GM21619 (cell line): ENCODE results near the gene ARID4A.
"Not testable (repeated sequence)": the region's sequence is repeated elsewhere in the genome, so short reads cannot be mapped to it uniquely, and the experiment has no call there.

ENCODE experiments used
- ATAC-seq: cut with Tn5 transposase; IDR thresholded peaks from one replicate; pipeline ENCODE4 v1.9.1; 2021; ENCODE audit not compliant: unreplicated experiment

Gene ARID4A

DNA sequence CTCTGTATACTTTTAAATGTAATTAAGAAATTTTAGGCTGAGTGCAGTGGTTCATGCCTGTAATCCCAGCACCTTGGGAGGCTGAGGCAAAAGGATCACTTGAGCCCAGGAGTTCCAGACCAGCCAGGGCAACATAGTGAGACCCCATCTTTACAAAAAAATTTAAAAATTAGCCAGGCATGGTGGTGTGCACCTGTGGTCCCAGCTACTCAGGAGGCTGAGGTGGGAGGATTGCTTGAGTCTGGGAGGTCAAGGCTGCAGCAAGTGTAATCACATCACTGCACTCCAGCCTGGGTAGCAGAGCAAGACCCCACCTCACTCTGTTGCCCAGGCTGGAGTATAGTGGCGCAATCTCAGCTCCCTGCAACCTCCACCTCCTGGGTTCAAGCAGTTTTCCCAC, 63.9 kb downstream of the ARID4A start:
- ATAC-seq, result not testable (repeated sequence)

DNA sequence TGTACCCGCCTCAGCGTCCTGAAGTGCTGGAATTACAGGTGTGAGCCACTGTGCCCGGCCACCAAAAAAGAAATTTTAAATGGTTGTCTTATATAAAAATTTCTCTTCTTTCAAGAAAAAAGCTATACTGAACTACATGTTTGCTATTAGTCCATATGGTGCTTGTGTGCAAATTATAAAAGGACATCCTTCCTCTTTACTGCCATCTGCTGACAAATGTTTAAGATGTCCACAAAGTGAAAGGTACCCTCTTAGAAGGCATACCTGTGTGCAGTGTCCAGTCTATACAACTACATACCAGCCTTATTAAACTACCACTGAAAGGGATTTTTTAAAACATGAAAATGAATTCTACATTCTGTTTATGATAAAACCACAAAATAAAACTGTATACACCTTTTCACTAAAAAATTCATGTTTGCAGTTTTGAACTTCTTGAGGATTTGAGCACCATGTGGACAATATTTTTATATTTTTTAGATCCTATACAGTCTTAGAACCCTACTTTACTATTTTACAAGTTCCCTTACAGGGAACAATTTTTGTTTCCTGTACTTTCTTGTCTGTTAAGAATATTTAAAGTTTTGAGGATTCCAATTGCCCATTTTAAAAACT, 64.5 kb downstream of the ARID4A start:
- no peak for ATAC-seq

DNA sequence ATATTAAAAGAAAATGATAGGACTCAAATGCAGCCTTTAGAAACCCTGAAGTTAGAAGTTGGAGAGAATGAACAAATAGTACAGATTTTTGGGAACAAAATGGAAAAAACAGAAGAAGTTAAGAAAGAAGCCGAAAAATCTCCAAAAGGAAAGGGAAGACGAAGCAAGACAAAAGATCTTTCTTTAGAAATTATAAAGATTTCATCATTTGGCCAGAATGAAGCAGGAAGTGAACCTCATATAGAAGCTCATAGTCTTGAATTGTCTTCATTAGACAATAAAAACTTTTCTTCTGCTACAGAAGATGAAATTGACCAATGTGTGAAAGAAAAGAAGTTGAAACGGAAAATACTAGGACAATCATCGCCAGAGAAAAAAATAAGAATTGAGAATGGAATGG, 66.0 kb downstream of the ARID4A start:
- ATAC-seq, result no peak

DNA sequence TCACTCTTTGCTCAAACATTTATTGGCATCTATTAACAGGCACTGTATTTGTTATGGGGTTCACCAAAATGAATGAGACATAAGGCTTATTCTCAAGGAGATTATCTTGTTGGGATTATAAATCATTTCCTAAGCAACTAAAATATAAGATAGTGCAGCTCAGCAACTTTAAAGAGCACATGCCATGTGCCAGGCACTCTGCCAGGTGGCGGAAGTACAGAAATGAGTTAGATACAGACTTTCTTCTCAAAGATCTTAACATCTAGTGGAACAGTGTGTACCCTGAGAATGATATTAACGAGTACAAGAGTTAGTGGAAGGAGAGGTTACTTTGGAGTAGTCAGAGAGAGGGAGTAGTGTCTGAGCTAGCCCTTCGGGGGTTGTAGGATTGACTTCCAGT, 68.9 kb downstream of the ARID4A start:
- ATAC-seq, result no peak

DNA sequence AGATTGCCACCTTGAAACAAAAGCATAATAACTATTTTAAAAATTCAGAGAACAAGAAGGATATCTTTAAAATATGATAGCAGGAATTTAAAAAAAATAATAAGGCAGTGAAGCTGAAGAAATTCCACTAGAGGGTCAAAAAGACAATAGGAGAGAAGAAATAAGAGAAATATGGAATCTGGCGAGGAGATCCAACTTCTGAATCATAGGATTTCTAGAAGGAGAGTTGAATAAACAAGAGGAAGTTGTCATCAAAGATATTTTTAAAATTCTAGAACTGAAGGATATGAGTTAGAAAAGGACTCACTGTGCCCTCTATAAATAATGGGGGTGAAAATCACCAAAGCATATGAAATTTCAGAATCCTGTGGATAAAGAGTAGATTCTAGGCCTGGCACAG, 70.6 kb downstream of the ARID4A start:
- ATAC-seq, result no peak

DNA sequence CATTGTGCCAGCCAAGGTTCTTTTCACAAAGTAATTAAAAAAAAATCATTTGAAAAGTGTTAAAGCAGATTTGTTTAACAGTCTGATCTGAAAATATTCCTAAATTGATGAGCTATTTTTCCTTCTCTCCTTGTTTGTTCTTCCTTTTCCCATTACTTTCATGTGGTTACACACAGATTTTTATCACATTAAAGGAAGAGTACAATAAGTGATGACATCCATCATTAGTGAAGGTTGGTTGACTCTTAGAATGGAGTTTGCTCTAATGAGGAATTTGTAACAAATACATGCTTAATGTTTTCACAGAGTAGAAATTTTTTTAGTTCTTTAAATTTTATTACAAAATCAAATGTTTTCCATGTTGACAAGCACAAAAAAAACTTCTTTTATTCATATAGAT, 78.4 kb downstream of the ARID4A start:
- ATAC-seq, result no peak

DNA sequence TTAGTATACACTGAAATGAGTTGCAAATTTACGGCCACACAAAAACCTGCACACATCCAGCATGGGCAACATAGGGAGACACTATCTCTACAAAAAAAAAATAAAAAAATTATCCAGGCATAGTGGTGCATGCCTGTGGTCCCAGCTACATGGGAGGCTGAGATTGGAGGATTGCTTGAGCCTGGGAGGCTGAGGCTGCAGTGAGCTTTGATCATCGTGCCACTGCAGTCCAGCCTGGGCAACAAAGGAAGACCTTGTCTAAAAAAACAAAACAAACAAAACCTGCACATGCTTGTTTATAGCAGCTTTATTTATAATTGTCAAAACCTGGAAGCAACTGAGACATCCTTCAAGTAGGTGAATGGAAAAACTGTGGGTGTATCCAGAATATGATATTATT, 92.5 kb downstream of the ARID4A start:
- ATAC-seq, result no peak

DNA sequence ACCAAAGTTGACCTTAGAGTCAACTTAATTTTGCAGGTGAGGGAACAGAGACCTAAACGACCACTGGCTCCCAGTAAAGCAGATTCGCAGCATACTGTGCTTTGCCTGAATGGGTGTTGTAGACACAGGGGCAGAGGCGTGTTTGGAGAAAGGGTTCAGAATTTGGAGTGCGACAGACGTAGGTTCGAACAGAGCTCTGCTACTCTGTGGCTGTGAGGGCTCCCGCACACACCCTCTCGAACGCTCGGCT, 97.1 kb downstream of the ARID4A start:
- ATAC-seq, result no peak

DNA sequence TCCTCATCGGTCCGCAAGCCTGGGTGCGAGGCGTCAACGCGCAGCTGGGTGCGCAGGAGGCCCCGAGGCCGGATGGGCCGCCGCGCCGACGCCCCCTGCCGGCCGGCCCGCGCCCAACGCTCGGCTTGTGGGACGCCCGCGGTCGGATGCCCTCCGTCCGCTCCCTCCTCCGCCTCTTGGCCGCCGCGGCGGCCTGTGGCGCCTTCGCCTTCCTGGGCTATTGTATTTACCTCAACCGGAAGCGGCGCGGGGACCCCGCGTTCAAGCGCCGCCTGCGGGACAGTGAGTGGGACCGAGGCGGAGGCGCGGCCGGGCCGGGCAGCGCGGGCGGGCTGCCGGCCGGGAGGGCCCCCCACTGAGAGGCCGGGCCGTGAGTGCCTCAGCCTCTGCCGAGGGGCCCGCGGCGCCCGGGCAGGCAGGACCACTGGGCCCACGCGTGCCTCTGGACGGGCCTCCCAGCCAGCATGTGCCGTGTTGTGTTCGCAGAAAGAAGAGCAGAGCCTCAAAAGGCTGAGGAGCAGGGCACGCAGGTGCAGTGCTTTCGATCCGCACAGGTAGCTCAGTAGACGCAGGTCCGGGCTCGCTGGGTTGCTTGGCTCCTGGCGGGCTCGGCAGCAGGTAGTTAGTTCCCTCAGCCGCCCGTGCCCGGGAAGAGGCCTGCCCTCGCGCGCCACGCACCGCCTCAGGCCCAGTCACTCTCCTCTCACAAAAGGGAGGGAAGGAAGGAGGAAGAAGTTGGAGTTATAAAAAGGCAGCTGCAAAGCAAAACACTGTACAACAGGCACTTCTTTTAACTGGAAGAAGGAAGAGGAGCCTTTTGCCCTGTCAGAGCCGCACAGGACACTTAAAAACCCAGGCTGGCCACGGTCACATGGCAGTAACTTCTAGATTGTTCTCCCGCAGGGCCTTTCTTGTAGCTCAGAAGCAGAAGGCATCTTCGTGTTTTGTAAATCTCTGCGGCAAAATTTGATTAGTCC, 97.7 kb downstream of the ARID4A start, which contains the start of gene TOMM20L:
Gene TOMM20L, plus strand, starts transcription at position 119 of the 977 bp plus-strand sequence. Its CDS starts 28 bp downstream, at position 147.
- peak; percentile 91 for ATAC-seq

DNA sequence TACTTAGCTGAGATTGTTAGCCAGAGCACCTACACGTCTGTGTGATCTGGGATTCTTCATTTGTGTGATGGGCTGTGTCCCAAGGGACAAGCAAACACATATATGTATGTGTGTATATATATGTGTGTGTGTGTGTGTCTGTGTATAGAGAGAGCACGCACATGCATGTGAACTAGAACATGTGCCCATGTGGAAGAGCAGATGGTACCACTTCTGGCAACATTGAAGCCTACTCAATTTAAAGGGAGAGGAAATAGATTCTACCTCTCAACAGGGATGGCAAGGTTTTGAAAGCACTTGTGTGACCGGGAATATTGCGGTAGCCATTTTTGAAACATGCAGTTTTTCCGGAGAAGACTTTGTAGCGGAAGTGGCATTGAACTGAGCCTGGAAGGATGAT, 98.8 kb downstream of the ARID4A start:
- ATAC-seq, result no peak

DNA sequence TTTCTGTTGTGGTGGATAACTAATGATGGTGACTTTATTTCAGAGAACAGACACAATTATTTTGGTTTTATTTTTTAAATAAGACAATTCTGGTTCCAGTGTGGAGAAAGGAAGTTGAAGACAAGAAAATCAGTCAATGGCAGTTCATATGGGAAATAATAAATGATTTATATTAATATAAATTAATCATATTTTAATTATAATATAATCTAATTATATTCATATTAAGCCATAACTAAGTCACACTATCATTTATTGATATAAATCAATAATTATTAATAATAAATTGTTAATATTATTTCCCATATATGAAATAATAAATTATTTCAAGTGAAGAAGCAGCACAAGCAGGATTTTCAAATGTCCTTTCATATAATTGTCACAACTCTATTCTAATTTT, 100.1 kb downstream of the ARID4A start:
- no peak for ATAC-seq

DNA sequence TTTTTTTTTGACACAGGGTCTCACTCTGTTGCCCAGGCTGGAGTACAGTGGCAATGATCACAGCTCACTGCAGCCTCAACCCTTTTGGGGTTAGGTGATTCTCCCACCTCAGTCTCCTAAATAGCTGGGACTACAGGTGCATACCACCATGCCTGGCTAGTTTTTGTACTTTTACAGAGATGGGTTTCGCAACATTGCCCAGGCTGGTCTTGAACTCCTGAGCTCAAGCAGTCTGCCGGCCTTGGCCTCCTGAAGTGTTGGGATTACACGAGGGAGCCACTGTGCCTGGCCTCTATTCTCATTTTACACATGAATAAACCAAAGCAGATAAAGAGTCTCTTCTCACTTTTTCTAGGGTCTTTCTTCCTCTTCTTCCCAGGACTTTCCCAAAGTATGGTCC, 100.5 kb downstream of the ARID4A start:
- ATAC-seq, result no peak

DNA sequence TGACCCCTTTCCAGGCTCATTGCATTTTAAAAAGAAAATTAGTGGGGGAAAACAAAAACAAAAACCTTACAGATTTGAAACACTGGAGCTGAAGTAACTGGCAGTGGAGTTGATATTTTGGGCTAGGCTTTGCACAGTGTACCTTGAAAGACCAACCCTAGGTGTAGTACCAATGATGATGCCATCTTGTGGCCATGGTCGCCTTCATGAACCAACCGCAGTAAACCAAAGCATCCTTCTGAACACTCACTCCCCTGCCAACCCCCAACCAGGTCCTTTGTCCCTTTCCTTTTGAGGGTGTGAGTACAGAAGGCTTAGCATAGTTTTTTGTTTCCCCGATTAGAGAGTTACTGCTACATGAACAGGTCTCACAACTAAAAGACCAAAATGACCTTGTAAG, 103.2 kb downstream of the ARID4A start:
- no peak for ATAC-seq

DNA sequence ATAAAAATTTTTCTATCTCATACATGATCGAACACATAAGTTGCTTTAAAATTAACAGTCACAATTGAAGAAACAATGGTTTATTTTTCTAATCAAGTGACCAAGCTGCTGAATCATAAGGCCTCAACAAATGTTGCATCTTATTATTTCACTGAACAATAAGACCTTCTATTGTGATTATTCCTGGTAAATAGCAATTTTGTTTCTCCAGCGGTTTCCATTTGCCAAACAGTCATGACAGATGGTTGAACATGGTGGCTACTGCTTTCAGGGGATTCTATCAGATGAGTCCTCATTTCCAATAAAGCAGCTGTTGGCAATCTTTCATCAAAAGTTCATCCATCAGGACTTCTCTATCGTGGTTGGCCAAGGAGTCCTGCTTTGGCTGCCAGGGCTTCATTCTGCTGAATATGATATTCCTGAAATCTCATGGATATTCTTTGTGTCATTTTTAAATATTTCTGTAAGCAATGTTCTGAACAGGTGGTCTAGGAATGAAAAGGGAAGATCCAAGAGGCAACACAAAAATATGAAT, 110.4 kb downstream of the ARID4A start:
- no peak for ATAC-seq

DNA sequence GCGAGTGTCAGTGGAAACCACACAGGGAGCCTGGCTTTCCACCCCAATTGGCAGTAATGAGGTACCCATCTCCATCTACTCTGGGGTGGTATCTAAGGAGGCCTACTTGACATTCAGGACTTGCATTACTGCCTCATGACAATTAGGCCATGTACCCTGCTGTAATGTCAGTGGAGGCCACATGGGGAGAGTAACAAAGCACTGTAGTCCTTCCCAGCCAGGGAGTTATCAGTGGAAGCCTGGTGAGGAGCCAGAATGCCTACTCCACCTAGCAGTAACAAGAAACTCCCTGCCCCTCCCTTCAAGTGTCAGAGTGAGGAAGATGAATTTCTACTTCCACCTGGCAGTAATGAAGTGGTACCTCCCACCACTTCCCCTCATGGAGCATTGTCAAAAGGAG, 116.5 kb downstream of the ARID4A start:
- no peak for ATAC-seq

DNA sequence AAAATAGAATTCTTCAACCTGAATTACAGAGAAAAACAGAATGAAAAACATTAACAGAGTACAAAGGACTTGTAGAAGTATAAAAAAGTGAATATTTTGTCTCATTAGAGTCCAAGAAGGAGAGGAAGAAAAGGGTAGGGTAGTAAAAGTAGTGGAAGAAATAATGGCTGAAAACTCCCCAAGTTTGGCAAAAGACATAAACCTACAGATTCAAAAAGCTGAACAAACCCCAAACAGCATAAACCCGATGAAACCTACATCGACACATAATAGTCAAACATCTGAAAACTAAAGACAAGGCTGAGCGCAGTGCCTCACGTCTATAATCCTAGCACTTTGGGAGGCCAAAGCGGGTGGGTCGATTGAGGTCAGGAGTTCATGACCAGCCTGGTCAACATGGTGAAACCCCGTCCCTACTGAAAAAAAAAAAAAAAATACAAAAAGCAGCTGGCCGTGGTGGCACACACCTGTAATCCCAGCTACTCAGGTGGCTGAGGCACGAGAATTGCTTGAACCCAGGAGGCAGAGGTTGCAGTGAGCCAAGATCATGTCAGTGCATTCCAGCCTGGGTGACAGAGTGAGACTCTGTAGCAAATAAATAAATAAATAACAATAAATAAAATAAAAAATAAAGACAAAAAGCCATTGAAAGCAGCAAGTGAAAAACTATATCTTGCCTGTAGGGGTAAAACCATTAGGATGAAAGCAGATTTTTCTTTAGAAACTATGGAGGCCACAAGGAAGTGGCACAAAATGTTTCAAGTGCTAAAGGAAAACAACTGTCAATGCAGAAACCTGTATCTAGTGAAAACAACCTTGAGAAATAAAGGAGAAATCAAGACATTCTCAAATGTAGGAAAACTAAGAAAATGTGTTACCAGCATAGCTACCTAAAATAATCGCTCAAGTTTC, 117.5 kb downstream of the ARID4A start:
- ATAC-seq, result no peak

DNA sequence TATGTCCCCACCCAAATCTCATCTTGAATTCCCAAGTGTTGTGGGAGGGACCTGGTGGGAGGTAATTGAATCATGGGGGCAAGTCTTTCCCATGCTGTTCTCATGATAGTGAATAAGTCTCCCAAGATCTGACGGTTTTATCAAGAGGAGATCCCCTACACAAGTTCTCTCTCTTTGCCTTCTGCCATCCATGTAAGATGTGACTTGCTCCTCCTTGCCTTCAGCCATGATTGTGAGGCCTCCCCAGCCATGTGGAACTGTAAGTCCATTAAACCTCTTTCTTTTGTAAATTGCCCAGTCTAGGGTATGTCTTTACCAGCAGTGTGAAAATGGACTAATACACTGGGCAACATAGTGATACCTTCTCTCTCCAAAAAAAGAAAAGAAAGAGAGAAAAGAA, 118.6 kb downstream of the ARID4A start:
- not testable (repeated sequence) for ATAC-seq
